ENCODE results near the gene TRIM40.

DNA sequence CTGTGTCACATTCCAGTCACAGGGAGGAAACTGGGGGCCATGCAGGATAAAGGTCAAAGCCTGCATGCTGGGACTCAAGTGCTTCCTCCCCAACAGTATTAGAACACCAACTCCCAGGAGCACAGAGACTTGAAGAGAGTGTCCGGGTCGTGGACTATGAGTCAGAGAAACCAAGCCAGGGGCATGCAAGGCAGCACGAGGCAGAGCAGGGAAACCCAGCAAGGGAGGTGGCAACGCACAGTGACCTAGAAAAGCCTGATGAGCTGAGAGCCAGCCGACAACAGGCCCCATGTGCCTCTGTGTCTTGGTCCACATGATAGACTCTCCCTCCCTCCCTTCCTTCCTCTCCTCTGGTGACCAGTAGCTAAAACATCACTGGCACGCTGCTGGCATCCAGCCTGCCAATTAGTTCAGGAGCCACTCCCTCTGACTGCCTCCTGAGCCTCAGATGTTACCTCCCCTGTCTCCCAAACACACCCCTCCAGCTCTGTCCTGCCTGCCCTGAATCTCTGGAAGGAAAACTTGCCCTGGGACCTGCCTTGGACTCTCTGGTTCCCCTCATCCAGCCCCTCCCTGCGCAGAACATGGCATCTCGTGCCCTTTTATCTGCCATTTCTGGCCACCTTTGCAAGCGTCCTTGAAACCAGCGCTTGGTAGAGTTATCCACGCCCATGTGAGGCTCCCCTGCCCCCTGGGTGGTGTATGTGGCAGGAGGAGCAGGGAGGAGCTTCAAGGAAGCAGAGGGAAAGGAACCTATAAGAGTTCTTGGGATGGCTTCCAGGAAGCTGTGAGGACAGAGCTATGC is 44.2 kb upstream of the TRIM40 start:
- TF ChIP-seq CTCF (conservative IDR thresholded peaks at IDR 0.05; ENCODE audit: low read depth in 2 of 2) (no peak), EZH2 (IDR thresholded peaks at IDR 0.05; ENCODE audit: low read depth, unreplicated experiment) (no peak), EZH2phosphoT487 (IDR thresholded peaks at IDR 0.05; ENCODE audit: unreplicated experiment) (no peak), POLR2AphosphoS5 (IDR thresholded peaks at IDR 0.05; ENCODE audit: low read depth) (no peak), CREB1 (CRISPR knock-in tag; IDR thresholded peaks at IDR 0.05; ENCODE audit: low read depth) (no peak), JUNB (IDR thresholded peaks at IDR 0.05; ENCODE audit: unreplicated experiment) (no peak), ZNF462 (CRISPR knock-in tag; IDR thresholded peaks at IDR 0.05) (no peak), ZNF114 (CRISPR knock-in tag; IDR thresholded peaks at IDR 0.05) (no peak), ZNF331 (CRISPR knock-in tag; IDR thresholded peaks at IDR 0.05; ENCODE audit: low read depth) (no peak), STAT1 (IDR thresholded peaks at IDR 0.05; ENCODE audit: unreplicated experiment) (no peak)
- TF ChIP-seq, protein P1, sequence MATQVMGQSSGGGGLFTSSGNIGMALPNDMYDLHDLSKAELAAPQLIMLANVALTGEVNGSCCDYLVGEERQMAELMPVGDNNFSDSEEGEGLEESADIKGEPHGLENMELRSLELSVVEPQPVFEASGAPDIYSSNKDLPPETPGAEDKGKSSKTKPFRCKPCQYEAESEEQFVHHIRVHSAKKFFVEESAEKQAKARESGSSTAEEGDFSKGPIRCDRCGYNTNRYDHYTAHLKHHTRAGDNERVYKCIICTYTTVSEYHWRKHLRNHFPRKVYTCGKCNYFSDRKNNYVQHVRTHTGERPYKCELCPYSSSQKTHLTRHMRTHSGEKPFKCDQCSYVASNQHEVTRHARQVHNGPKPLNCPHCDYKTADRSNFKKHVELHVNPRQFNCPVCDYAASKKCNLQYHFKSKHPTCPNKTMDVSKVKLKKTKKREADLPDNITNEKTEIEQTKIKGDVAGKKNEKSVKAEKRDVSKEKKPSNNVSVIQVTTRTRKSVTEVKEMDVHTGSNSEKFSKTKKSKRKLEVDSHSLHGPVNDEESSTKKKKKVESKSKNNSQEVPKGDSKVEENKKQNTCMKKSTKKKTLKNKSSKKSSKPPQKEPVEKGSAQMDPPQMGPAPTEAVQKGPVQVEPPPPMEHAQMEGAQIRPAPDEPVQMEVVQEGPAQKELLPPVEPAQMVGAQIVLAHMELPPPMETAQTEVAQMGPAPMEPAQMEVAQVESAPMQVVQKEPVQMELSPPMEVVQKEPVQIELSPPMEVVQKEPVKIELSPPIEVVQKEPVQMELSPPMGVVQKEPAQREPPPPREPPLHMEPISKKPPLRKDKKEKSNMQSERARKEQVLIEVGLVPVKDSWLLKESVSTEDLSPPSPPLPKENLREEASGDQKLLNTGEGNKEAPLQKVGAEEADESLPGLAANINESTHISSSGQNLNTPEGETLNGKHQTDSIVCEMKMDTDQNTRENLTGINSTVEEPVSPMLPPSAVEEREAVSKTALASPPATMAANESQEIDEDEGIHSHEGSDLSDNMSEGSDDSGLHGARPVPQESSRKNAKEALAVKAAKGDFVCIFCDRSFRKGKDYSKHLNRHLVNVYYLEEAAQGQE (IDR thresholded peaks at IDR 0.05; ENCODE audit: unreplicated experiment) = no peak
- TF ChIP-seq, protein P2, sequence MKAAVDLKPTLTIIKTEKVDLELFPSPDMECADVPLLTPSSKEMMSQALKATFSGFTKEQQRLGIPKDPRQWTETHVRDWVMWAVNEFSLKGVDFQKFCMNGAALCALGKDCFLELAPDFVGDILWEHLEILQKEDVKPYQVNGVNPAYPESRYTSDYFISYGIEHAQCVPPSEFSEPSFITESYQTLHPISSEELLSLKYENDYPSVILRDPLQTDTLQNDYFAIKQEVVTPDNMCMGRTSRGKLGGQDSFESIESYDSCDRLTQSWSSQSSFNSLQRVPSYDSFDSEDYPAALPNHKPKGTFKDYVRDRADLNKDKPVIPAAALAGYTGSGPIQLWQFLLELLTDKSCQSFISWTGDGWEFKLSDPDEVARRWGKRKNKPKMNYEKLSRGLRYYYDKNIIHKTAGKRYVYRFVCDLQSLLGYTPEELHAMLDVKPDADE (IDR thresholded peaks at IDR 0.05) = no peak
